Measurements from ENCODE around the gene AKAP1. TPM values are rescaled to one million over a fixed set of nuclear protein-coding genes. Genes with fewer than 3 reads are reported as not detected.

AKAP1 gene
- total RNA-seq, 1 experiment from 2014 or later, result 34.9 TPM

- ChIA-PET CTCF (no interaction called here), POLR2A (ENCODE audit: unreplicated experiment) (no interaction called here)
- H3F3A ChIP-seq (ENCODE audit: insufficient read depth, low read depth), result 0 out of 2 replicates have a peak, but pooled peaks cover 3% of the 10 kb centered on the region
- DNase-seq, result no peak
- H3K4me3 ChIP-seq, result no peak overlapping the region
- peaks cover 100% of the 10 kb centered on the region for H3K79me2 ChIP-seq (ENCODE audit: low read depth)
- no peak overlapping the region for H3K4me2 ChIP-seq
- no TSS peak for BruUV-seq (replicated peaks)
- H2AFZ ChIP-seq, result no peak overlapping the region
- peaks cover 58% of the 10 kb centered on the region for H4K20me1 ChIP-seq (ENCODE audit: insufficient read depth)
- H3K9me3 ChIP-seq (ENCODE audit: insufficient read depth, low read depth), result no peaks in the 10 kb centered on the region
- intact Hi-C loops (cut with micrococcal nuclease; ENCODE audit: unreplicated experiment), result no loop called here
- H3K36me3 ChIP-seq (ENCODE audit: low read depth), result no peaks in the 10 kb centered on the region
- TF ChIP-seq CTCF (conservative IDR thresholded peaks at IDR 0.05) (no peak), EZH2 (IDR thresholded peaks at IDR 0.05; ENCODE audit: low read depth) (no peak)
- no peaks in the 10 kb centered on the region for H3K27me3 ChIP-seq (ENCODE audit: insufficient read depth, low read depth)
- H3K9me2 ChIP-seq (ENCODE audit: insufficient read depth), result no peaks in the 10 kb centered on the region
- peaks cover 30% of the 10 kb centered on the region for H3K4me1 ChIP-seq (replicated peaks; ENCODE audit: insufficient read depth)
- no peak overlapping the region for H3K27ac ChIP-seq
These were observed 7.7 kb downstream of the AKAP1 start for GRCh38 chr17:57092779-57093178.

GRCh38 chr17:57096472-57097202 is 11.6 kb downstream of the AKAP1 start:
- intact Hi-C loops (cut with micrococcal nuclease; ENCODE audit: unreplicated experiment), result no loop called here
- CTCF ChIA-PET, result no interaction called here

GRCh38 chr17:57097832-57098421 is 12.9 kb downstream of the AKAP1 start:
- no peaks in the 10 kb centered on the region for H3K9me3 ChIP-seq (ENCODE audit: insufficient read depth, low read depth)
- no peak overlapping the region for H3K4me3 ChIP-seq
- no peaks in the 10 kb centered on the region for H3K36me3 ChIP-seq (ENCODE audit: low read depth)
- peaks cover 8% of the 10 kb centered on the region; the same call in 1 of the 2 replicates for H3K4me1 ChIP-seq (replicated peaks; ENCODE audit: insufficient read depth)
- no peaks in the 10 kb centered on the region for H3F3A ChIP-seq (ENCODE audit: insufficient read depth, low read depth)
- H3K79me2 ChIP-seq (ENCODE audit: low read depth), result peaks cover 92% of the 10 kb centered on the region
- POLR2A ChIA-PET (ENCODE audit: unreplicated experiment), result interaction anchor here (0.6 kb wide), 2 partner anchors 858 to 1545 kb away, joined by 3 to 4 read pairs; no protein-coding TSS in a partner anchor
- H4K20me1 ChIP-seq (ENCODE audit: insufficient read depth), result peaks cover 22% of the 10 kb centered on the region
- DNase-seq, result no peak
- H3K9me2 ChIP-seq (ENCODE audit: insufficient read depth), result no peaks in the 10 kb centered on the region
- H3K27me3 ChIP-seq (ENCODE audit: insufficient read depth, low read depth), result no peaks in the 10 kb centered on the region
- intact Hi-C loops (cut with micrococcal nuclease; ENCODE audit: unreplicated experiment), result no loop called here
- no peak overlapping the region for H3K4me2 ChIP-seq
- no peak for TF ChIP-seq EZH2 (IDR thresholded peaks at IDR 0.05; ENCODE audit: low read depth)
- CTCF ChIA-PET, result no interaction called here
- BruUV-seq (replicated peaks), result no TSS peak
- no peak overlapping the region for H2AFZ ChIP-seq
- no peak overlapping the region for H3K27ac ChIP-seq

More at GRCh38 chr17:57096472-57097202, 11.6 kb downstream of the AKAP1 start:
- Histone ChIP-seq H3F3A (ENCODE audit: insufficient read depth, low read depth) (no peaks in the 10 kb centered on the region), H2AFZ (no peak overlapping the region), H3K4me1 (replicated peaks; ENCODE audit: insufficient read depth) (peaks cover 8% of the 10 kb centered on the region; the same call in 1 of the 2 replicates), H3K36me3 (ENCODE audit: low read depth) (no peaks in the 10 kb centered on the region), H4K20me1 (ENCODE audit: insufficient read depth) (peaks cover 34% of the 10 kb centered on the region), H3K27me3 (ENCODE audit: insufficient read depth, low read depth) (no peaks in the 10 kb centered on the region), H3K4me3 (no peak overlapping the region), H3K4me2 (no peak overlapping the region), H3K9me2 (ENCODE audit: insufficient read depth) (no peaks in the 10 kb centered on the region), H3K79me2 (ENCODE audit: low read depth) (peaks cover 92% of the 10 kb centered on the region), H3K9me3 (ENCODE audit: insufficient read depth, low read depth) (no peaks in the 10 kb centered on the region), H3K27ac (no peak overlapping the region)
- no peak for TF ChIP-seq CTCF (conservative IDR thresholded peaks at IDR 0.05)
- no peak for TF ChIP-seq EZH2 (IDR thresholded peaks at IDR 0.05; ENCODE audit: low read depth)
- no peak for DNase-seq
- POLR2A ChIA-PET (ENCODE audit: unreplicated experiment), result interaction anchor here (0.6 kb wide), 2 partner anchors 854 to 1330 kb away, joined by 3 to 4 read pairs; no protein-coding TSS in a partner anchor
- BruUV-seq (replicated peaks), result no TSS peak

Data from PC-9 (cell line).